ENCODE measurements around the gene ORAI3. TPM values are rescaled to one million over a fixed set of nuclear protein-coding genes. Genes with fewer than 3 reads are reported as not detected.
"Not testable (repeated sequence)": the region's sequence is repeated elsewhere in the genome, so short reads cannot be mapped to it uniquely, and the experiment has no call there.

ORAI3 gene
- total RNA-seq, 1 donor from 2014 or later = 19.5 TPM

- TF ChIP-seq CTCF (IDR thresholded peaks at IDR 0.05) = no peak
- H3K4me3 ChIP-seq = no peak overlapping the region
- no peak for DNase-seq
- intact Hi-C loops (cut with DNase I) = no loop called here
- H3K27me3 ChIP-seq = no peaks in the 10 kb centered on the region
- H3K27ac ChIP-seq = peak overlapping the region; percentile 30
- peaks cover 4% of the 10 kb centered on the region for H3K36me3 ChIP-seq
- no peak for ATAC-seq
- no peaks in the 10 kb centered on the region for H3K9me3 ChIP-seq
- peaks cover 14% of the 10 kb centered on the region for H3K4me1 ChIP-seq
Measured at GRCh38 chr16:30937692-30938091, 11.2 kb upstream of the ORAI3 start.

GRCh38 chr16:30939571-30939970 lies 9.3 kb upstream of the ORAI3 start:
- ATAC-seq; DNase-seq; intact Hi-C loops (cut with DNase I); H3K27me3 ChIP-seq; H3K9me3 ChIP-seq; H3K36me3 ChIP-seq; H3K27ac ChIP-seq; H3K4me3 ChIP-seq: not testable (repeated sequence)
- H3K4me1 ChIP-seq = peaks cover 14% of the 10 kb centered on the region

GRCh38 chr16:30941600-30942425 lies 7.1 kb upstream of the ORAI3 start:
- no peaks in the 10 kb centered on the region for H3K27me3 ChIP-seq

GRCh38 chr16:30942426-30942806 lies 6.5 kb upstream of the ORAI3 start:
- no peak for ATAC-seq
- Histone ChIP-seq H3K4me3 (no peak overlapping the region), H3K27me3 (no peaks in the 10 kb centered on the region), H3K9me3 (no peaks in the 10 kb centered on the region), H3K4me1 (peaks cover 14% of the 10 kb centered on the region), H3K27ac (no peak overlapping the region), H3K36me3 (peaks cover 4% of the 10 kb centered on the region)
- intact Hi-C loops (cut with DNase I) = no loop called here
- no peak for TF ChIP-seq CTCF (IDR thresholded peaks at IDR 0.05)
- DNase-seq = no peak

More at GRCh38 chr16:30941600-30942425, 7.1 kb upstream of the ORAI3 start:
- H3K4me1 ChIP-seq = peaks cover 14% of the 10 kb centered on the region
- ATAC-seq (peak; percentile 99), DNase-seq (peak; percentile 90)
- H3K36me3 ChIP-seq = peaks cover 4% of the 10 kb centered on the region
- no peaks in the 10 kb centered on the region for H3K9me3 ChIP-seq
- no peak overlapping the region for H3K27ac ChIP-seq
- no peak overlapping the region for H3K4me3 ChIP-seq
- TF ChIP-seq CTCF (IDR thresholded peaks at IDR 0.05) = peak; percentile 91
- intact Hi-C loops (cut with DNase I) = no loop called here

GRCh38 chr16:30944352-30944751 lies 4.5 kb upstream of the ORAI3 start:
- DNase-seq = no peak
- no peaks in the 10 kb centered on the region for H3K27me3 ChIP-seq
- H3K27ac ChIP-seq = no peak overlapping the region
- H3K9me3 ChIP-seq = no peaks in the 10 kb centered on the region
- no peak overlapping the region for H3K4me3 ChIP-seq
- intact Hi-C loops (cut with DNase I) = no loop called here
- peaks cover 4% of the 10 kb centered on the region for H3K36me3 ChIP-seq
- no peak for TF ChIP-seq CTCF (IDR thresholded peaks at IDR 0.05)
- peaks cover 11% of the 10 kb centered on the region for H3K4me1 ChIP-seq
- no peak for ATAC-seq

- H3K36me3 ChIP-seq = peaks cover 4% of the 10 kb centered on the region
- no peak overlapping the region for H3K4me3 ChIP-seq
- DNase-seq (no peak), ATAC-seq (no peak)
- intact Hi-C loops (cut with DNase I) = no loop called here
- no peaks in the 10 kb centered on the region for H3K9me3 ChIP-seq
- peaks cover 25% of the 10 kb centered on the region for H3K4me1 ChIP-seq
- H3K27me3 ChIP-seq = no peaks in the 10 kb centered on the region
- no peak overlapping the region for H3K27ac ChIP-seq
- TF ChIP-seq CTCF (IDR thresholded peaks at IDR 0.05) = no peak
Measured at GRCh38 chr16:30946671-30947540, 2.0 kb upstream of the ORAI3 start.

Measured in upper lobe of right lung (tissue), 1 donor.